Activated CD8-positive, alpha-beta T cell treated with anti-CD3 and anti-CD28 coated beads for 36 hours (primary cell): ENCODE data around the gene PLA2R1. TPM values are rescaled to one million over a fixed set of nuclear protein-coding genes. Genes with fewer than 3 reads are reported as not detected.

Experiments
- ATAC-seq: fragments of 200-7000 bp; cut with Tn5 transposase; one replicate; pipeline ENCODE4 v1.10.0; 2021; ENCODE audit warnings: mild to moderate bottlenecking, moderate library complexity
- CTCF ChIA-PET: fragments of 350-600 bp; sonication (Branson Sonifier 250); formaldehyde crosslinking; loops from one replicate; lab custom pipeline; 2021; ENCODE audit warnings: antibody characterized with exemption; lab: Charles Lee
- POLR2A ChIA-PET: fragments of 350-600 bp; sonication (Branson Sonifier 250); formaldehyde crosslinking; loops from one replicate; lab custom pipeline; 2021; ENCODE audit warnings: antibody characterized with exemption; lab: Charles Lee
- DNase-seq: peaks from one replicate; pipeline ENCODE4 v3.0.0-alpha.2; 2020
- H3K27ac Mint-ChIP-seq: one replicate; pipeline ENCODE4 v1.8.0; 2021; ENCODE audit warnings: mild to moderate bottlenecking, mixed read lengths
- H3K27me3 Mint-ChIP-seq: one replicate; pipeline ENCODE4 v1.8.0; 2021; ENCODE audit warnings: mixed read lengths
- H3K36me3 Mint-ChIP-seq: one replicate; pipeline ENCODE4 v1.8.0; 2021; ENCODE audit warnings: low read depth, mixed read lengths
- H3K4me1 Mint-ChIP-seq: one replicate; pipeline ENCODE4 v1.8.0; 2021; ENCODE audit warnings: low read depth, mixed read lengths
- H3K4me3 Mint-ChIP-seq: one replicate; pipeline ENCODE4 v1.8.0; 2021; ENCODE audit warnings: mild to moderate bottlenecking, moderate library complexity, mixed read lengths
- H3K9me3 Mint-ChIP-seq: one replicate; pipeline ENCODE4 v1.8.0; 2021; ENCODE audit warnings: mixed read lengths
- CTCF ChIP-seq: fragments of 200-600 bp; IDR thresholded peaks from one replicate; pipeline ENCODE4 v1.8.0; 2022; ENCODE audit warnings: antibody characterized with exemption, mild to moderate bottlenecking
- intact Hi-C: fragments of 100-400 bp; cut with micrococcal nuclease; formaldehyde crosslinking; loops from one replicate; pipeline ENCODE4 v1.10.0; 2022
- total RNA-seq, 2 experiments: library from RNA; stranded (reverse); gene quantifications; one replicate each; pipeline ENCODE4 v1.2.3, GENCODE V29; 2021

The PLA2R1 gene
- total RNA-seq: not detected

DNA sequence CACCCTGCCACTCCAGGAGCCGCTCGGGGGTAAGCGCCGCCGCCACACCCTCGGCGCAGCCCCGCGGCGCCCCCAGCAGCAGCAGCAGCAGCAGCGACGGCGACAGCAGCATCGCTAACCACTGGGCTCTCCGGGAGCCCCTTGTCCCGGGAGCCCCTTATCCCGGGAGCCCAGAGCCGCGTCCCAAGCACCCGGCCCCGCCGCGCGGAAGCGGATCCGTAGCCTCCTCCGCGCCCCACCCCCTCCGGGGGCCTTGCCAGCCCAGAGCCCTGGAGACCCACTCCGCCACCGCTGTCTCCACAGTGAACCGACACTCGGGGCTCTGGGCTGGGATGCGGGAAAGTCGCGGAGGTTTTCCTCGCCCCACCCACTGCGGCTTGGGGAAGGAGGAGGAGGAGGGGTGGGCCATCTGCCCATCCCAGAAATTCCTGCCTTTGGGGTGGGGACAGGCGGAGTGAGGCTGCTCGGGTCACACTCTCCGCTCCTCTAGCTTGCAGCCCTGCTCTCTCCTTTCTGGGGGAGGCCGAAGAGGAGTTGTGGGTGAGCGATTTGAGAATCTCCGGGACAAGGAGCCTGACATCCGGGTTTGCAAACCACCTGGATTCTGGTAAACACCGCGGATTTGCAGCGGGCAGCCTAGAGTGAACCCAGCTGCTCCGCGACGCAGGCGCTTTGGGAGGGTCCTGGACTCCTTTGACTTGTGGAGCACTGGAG is at the start of gene PLA2R1:
TSS of gene PLA2R1 (minus strand) at position 324 of the 714 bp plus-strand sequence. CDS start at position 112, 212 bp downstream.
- DNase-seq (no peak), ATAC-seq (peak; percentile 39)
- H3K4me1 Mint-ChIP-seq: no peaks in the 10 kb centered on the region
- CTCF ChIA-PET: no interaction called here
- H3K27ac Mint-ChIP-seq: no peak within 1 kb of the TSS
- H3K4me3 Mint-ChIP-seq: peak within 1 kb of the TSS; percentile 41
- POLR2A ChIA-PET: no interaction called here
- no peaks in the 10 kb centered on the region for H3K9me3 Mint-ChIP-seq
- intact Hi-C loops: no loop called here
- H3K36me3 Mint-ChIP-seq: no peaks in the 10 kb centered on the region
- no peak for TF ChIP-seq CTCF
- H3K27me3 Mint-ChIP-seq: peaks cover 46% of the 10 kb centered on the region

DNA sequence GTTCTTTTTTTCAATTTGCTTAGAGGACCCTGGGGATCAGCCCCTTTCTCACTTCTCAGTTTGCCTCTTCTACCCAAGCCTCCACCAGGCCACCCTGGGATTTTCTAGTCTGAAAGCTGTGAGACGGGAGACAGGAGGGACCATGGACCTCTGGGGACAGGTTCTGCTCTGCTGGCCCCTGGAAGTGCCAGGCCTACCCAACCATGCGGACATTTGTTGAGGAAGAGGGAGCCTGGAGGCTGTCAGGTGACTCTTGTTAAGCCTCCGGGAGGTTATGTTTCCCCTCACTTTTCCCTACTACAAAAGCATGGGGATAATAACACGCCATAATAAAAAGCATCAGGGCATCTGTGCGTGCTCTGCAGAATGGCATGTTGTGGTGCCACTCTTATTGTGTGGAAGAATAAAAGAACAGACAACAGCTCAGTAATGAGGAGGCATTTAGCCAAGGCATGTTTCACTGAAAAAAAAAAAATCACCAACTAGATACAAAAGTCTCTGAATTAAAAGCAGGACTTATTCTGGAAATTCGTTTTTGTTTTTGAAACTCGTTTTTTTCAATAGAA is 48.3 kb upstream of the PLA2R1 start:
- Mint-ChIP-seq H3K36me3 (no peaks in the 10 kb centered on the region), H3K4me3 (no peak overlapping the region), H3K27me3 (peaks cover 12% of the 10 kb centered on the region), H3K9me3 (no peaks in the 10 kb centered on the region), H3K27ac (no peak overlapping the region), H3K4me1 (no peaks in the 10 kb centered on the region)
- DNase-seq: no peak
- no peak for TF ChIP-seq CTCF
- intact Hi-C loops: loop anchor here (2.0 to 5.0 kb wide), 2 partner anchors 100 to 882 kb away; no protein-coding TSS in a partner anchor
- ChIA-PET POLR2A (no interaction called here), CTCF (interaction anchor here (0.6 to 3.5 kb wide), 36 partner anchors 10 to 1160 kb away, joined by 3 to 33 read pairs (median 4); no protein-coding TSS in a partner anchor)
- no peak for ATAC-seq

DNA sequence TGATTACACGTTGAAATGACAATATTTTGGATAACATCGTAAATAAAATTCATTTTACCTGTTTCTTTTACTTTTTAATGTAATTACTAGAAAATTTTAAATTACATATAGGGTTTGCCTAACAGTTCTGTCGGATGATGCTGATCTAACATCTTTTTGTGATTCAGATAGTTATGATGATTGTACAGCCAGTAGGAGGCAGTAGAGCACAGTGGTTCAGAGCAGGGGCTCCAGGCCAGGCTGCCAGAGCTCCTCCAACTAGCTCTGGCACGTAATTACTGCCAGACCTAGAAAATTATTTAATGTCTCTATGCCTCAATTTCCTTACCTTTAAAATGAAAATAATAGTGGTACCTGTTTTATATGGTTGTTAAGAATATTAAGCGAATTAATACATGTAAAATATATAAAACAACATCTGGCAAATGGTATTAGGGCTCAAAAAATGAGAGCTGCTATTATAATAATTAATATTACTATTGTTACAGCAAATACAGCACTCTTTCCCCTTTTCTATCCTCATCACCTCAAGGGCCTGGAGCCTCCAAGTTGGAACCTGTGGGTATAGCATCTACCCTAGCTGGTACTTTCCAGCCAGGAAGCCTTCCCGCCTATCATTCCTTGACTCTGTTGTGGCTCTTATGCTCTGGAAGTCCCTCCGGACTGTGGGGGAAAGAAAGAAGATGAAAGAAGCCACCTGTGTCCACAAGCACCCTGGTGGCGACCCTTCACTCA is 47.7 kb upstream of the PLA2R1 start:
- CTCF ChIA-PET: interaction anchor here (0.6 to 3.5 kb wide), 41 partner anchors 9 to 1161 kb away, joined by 3 to 33 read pairs (median 4); no protein-coding TSS in a partner anchor
- peak; percentile 63 for DNase-seq
- POLR2A ChIA-PET: no interaction called here
- peaks cover 12% of the 10 kb centered on the region for H3K27me3 Mint-ChIP-seq
- no peaks in the 10 kb centered on the region for H3K36me3 Mint-ChIP-seq
- no peaks in the 10 kb centered on the region for H3K4me1 Mint-ChIP-seq
- ATAC-seq: peak; percentile 76
- H3K27ac Mint-ChIP-seq: no peak overlapping the region
- H3K9me3 Mint-ChIP-seq: no peaks in the 10 kb centered on the region
- no peak overlapping the region for H3K4me3 Mint-ChIP-seq
- peak; percentile 87 for TF ChIP-seq CTCF
- intact Hi-C loops: loop anchor here (2.0 to 5.0 kb wide), 2 partner anchors 101 to 882 kb away; no protein-coding TSS in a partner anchor

GRCh38 chr2:160109243-160109642 is 46.8 kb upstream of the PLA2R1 start:
- ATAC-seq (no peak), DNase-seq (no peak)
- H3K27me3 Mint-ChIP-seq: peaks cover 11% of the 10 kb centered on the region
- no peaks in the 10 kb centered on the region for H3K9me3 Mint-ChIP-seq
- H3K27ac Mint-ChIP-seq: no peak overlapping the region
- H3K36me3 Mint-ChIP-seq: no peaks in the 10 kb centered on the region
- intact Hi-C loops: no loop called here
- no peak overlapping the region for H3K4me3 Mint-ChIP-seq
- ChIA-PET CTCF (interaction anchor here (0.9 to 3.5 kb wide), 27 partner anchors 8 to 1162 kb away, joined by 3 to 33 read pairs (median 6); no protein-coding TSS in a partner anchor), POLR2A (no interaction called here)
- no peak for TF ChIP-seq CTCF
- H3K4me1 Mint-ChIP-seq: no peaks in the 10 kb centered on the region
